H1 (cell line): ENCODE data around the gene CROCC2. TPM values are rescaled to one million over a fixed set of nuclear protein-coding genes. Genes with fewer than 3 reads are reported as not detected.
A peak's percentile ranks its signal among the peaks of the same experiment; 100 is the strongest.

ENCODE experiments used
- CEBPB ChIP-seq: IDR thresholded peaks from 2 replicates; pipeline ENCODE4 v1.6.1; 2012; ENCODE audit warnings: low read depth, low read length
- CHD7 ChIP-seq: fragments of 300-600 bp; sonication (generic); IDR thresholded peaks from 2 replicates; pipeline ENCODE4 v1.7.1; 2012; ENCODE audit warnings: low read length, moderate library complexity, mild to moderate bottlenecking, inconsistent platforms; ENCODE audit not compliant: insufficient replicate concordance
- CTCF ChIP-seq, 3 experiments: IDR thresholded peaks; 1 replicate in 2 of 3; 2 replicates in 1 of 3; pipeline versions ENCODE4 v1.5.1 to v1.6.1; 2011; ENCODE audit warnings: low read length in 3 of 3, mild to moderate bottlenecking in 3 of 3, inconsistent platforms in 2 of 3, low read depth in 1 of 3, moderate library complexity in 1 of 3; ENCODE audit not compliant: insufficient read depth in 1 of 3; ENCODE audit errors: control extremely low read depth in 1 of 3
- RAD21 ChIP-seq, 2 experiments: IDR thresholded peaks in 1 of 2; conservative IDR thresholded peaks in 1 of 2; 2 replicates each; pipeline ENCODE4 v1.6.1; 2011; ENCODE audit warnings: low read depth in 2 of 2, low read length in 2 of 2, improper control_type of control experiment in 1 of 2, inconsistent platforms in 1 of 2, mild to moderate bottlenecking in 1 of 2, moderate library complexity in 1 of 2
- polyA plus RNA-seq, 7 experiments: library from polyadenylated mRNA; depleted of rRNA in 3 of 7; stranded (reverse) in 5 of 7; unstranded in 2 of 7; fragments of >200 nt in 5 of 7; fragments of 200-250 nt in 2 of 7; gene quantifications; 1 replicate in 5 of 7; 2 replicates in 1 of 7; 4 replicates in 1 of 7; pipeline versions ENCODE4 v1.2.1 to v1.2.3, GENCODE V29; 2011 to 2013; ENCODE audit warnings: missing spikeins in 2 of 7, mixed read lengths in 2 of 7
- total RNA-seq: library from RNA; stranded (reverse); fragmentation: NEBNext Ultra II Directional; extraction: Animal tissue kit (Norgen Biotek cat#: 25700); gene quantifications from 2 replicates; pipeline ENCODE4 v1.2.1, GENCODE V29; 2021

Gene CROCC2
- total and polyA plus RNA-seq, 2 of the 8 experiments (the other 6 are each of a cell fraction or from before 2014, with no cell fraction given), result not detected

- TF ChIP-seq CHD7 (no peak), CEBPB (no peak), CTCF (IDR thresholded peaks at IDR 0.05; ENCODE audit: control extremely low read depth in 1 of 3, insufficient read depth in 1 of 3, low read depth in 1 of 3, low read length in 3 of 3) (peak in 2 of 3 experiments; percentile 14 to 31; a peak in 2 of 4 replicates), RAD21 (IDR thresholded peaks at IDR 0.05 in 1 of 2, conservative IDR thresholded peaks at IDR 0.05 in 1 of 2; ENCODE audit: low read depth in 2 of 2, low read length in 2 of 2) (peak; percentile 27 to 64)
Measured at GRCh38 chr2:240968731-240969624, 62.8 kb downstream of the CROCC2 start (continued).
